Adrenal gland (tissue), 5 donors: ENCODE measurements around the gene HSP90AB1.

Experiments used
- POLR2A ChIP-seq, 2 donors: fragments of 450-650 bp; IDR thresholded peaks; one replicate each; pipeline ENCODE4 v1.6.1; 2017; ENCODE audit warnings: antibody characterized with exemption in 2 of 2, mild to moderate bottlenecking in 2 of 2, moderate library complexity in 1 of 2
- TF ChIP-seq, protein P1 (sequence below), 6 experiments: fragments of 450-650 bp in 4 of 6; fragments of 200-600 bp in 2 of 6; sonication (generic) in 1 of 6; IDR thresholded peaks; 1 replicate in 5 of 6; 2 replicates in 1 of 6; pipeline versions ENCODE4 v1.5.1 to v1.8.0; 2016 to 2021; ENCODE audit warnings: antibody characterized with exemption in 6 of 6, mild to moderate bottlenecking in 2 of 6, moderate library complexity in 1 of 6
- donor health status: DM: no; HTN: no; CAD: no.

DNA sequence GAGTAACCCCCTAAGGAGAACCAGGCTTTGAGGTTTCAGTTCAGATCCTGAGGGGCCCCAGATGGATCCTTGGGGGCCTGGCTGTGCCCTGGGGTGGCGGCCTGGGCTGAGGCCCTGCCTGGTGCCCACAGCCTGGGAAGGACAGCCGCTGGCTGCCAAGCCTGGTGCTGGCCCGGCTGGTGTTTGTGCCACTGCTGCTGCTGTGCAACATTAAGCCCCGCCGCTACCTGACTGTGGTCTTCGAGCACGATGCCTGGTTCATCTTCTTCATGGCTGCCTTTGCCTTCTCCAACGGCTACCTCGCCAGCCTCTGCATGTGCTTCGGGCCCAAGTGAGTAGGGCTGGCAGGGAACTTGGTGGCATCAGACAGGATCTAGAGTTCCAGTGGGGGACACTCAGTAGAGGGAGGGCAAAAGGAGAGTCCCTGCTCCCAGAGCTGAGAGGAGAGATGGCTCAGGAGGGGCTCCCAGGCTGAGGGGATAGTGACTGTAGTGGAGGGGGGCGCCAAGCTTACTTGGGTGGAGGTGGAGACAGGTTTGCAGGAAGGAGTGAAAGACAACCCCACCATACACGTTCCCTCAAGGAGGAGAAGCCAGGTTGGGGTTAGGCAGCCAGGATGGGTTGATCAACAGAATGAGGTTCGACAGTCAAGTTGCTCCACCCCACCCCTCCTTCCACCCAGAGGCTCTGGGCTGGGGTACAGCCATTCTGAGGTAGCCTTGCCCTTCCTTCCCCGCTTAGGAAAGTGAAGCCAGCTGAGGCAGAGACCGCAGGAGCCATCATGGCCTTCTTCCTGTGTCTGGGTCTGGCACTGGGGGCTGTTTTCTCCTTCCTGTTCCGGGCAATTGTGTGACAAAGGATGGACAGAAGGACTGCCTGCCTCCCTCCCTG lies 14.0 kb upstream of the HSP90AB1 start:
- TF ChIP-seq, protein P1, sequence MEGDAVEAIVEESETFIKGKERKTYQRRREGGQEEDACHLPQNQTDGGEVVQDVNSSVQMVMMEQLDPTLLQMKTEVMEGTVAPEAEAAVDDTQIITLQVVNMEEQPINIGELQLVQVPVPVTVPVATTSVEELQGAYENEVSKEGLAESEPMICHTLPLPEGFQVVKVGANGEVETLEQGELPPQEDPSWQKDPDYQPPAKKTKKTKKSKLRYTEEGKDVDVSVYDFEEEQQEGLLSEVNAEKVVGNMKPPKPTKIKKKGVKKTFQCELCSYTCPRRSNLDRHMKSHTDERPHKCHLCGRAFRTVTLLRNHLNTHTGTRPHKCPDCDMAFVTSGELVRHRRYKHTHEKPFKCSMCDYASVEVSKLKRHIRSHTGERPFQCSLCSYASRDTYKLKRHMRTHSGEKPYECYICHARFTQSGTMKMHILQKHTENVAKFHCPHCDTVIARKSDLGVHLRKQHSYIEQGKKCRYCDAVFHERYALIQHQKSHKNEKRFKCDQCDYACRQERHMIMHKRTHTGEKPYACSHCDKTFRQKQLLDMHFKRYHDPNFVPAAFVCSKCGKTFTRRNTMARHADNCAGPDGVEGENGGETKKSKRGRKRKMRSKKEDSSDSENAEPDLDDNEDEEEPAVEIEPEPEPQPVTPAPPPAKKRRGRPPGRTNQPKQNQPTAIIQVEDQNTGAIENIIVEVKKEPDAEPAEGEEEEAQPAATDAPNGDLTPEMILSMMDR (IDR thresholded peaks at IDR 0.05) = no peak
- no peak for TF ChIP-seq POLR2A (IDR thresholded peaks at IDR 0.05)
